ENCODE measurements around the gene DNASE1L1. TPM values are rescaled to one million over a fixed set of nuclear protein-coding genes. Genes with fewer than 3 reads are reported as not detected.

Gene DNASE1L1
- total RNA-seq, 1 donor = 74.6 TPM

DNA sequence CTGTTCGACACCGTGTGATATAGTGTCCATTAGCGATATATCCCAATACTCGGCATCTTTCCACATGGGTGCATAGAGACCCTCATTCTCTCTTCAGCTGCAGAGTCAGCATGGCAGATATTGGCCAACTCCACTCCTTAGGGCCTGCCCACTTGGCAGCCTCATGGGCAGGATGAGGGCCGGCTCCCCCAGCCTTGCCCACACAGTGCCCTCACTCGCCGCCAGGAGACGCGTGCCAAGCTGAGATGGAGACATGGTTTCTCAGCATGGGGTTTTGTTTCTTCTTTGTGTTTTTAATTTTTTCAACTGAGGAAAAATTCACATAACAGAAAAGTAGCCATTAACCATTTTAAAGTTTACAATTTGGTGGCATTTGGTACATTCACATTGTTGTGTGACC, 43.8 kb upstream of the DNASE1L1 start:
- H3K36me3 ChIP-seq (ENCODE audit: insufficient read depth, low read length) = peaks cover 18% of the 10 kb centered on the region
- no peak overlapping the region for H3K27ac ChIP-seq (ENCODE audit: low read depth, low read length)
- no peaks in the 10 kb centered on the region for H3K4me1 ChIP-seq (ENCODE audit: insufficient read depth, low read length)
- no peak overlapping the region for H3K4me2 ChIP-seq (ENCODE audit: insufficient read depth, low read length)
- no peaks in the 10 kb centered on the region for H3K27me3 ChIP-seq (ENCODE audit: insufficient read depth, low read length)
- H3K79me2 ChIP-seq (ENCODE audit: insufficient read depth, low read length) = peaks cover 5% of the 10 kb centered on the region
- no peak overlapping the region for H2AFZ ChIP-seq (ENCODE audit: low read length)
- no peaks in the 10 kb centered on the region for H4K20me1 ChIP-seq (ENCODE audit: insufficient read depth, low read length)
- no peak for DNase-seq (ENCODE audit: insufficient read length, low spot score, missing footprints)
- H3K9me3 ChIP-seq (ENCODE audit: low read depth, low read length) = no peaks in the 10 kb centered on the region
- H3K4me3 ChIP-seq (ENCODE audit: insufficient read depth, low read length) = no peak overlapping the region
- TF ChIP-seq, protein P1, sequence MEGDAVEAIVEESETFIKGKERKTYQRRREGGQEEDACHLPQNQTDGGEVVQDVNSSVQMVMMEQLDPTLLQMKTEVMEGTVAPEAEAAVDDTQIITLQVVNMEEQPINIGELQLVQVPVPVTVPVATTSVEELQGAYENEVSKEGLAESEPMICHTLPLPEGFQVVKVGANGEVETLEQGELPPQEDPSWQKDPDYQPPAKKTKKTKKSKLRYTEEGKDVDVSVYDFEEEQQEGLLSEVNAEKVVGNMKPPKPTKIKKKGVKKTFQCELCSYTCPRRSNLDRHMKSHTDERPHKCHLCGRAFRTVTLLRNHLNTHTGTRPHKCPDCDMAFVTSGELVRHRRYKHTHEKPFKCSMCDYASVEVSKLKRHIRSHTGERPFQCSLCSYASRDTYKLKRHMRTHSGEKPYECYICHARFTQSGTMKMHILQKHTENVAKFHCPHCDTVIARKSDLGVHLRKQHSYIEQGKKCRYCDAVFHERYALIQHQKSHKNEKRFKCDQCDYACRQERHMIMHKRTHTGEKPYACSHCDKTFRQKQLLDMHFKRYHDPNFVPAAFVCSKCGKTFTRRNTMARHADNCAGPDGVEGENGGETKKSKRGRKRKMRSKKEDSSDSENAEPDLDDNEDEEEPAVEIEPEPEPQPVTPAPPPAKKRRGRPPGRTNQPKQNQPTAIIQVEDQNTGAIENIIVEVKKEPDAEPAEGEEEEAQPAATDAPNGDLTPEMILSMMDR (IDR thresholded peaks at IDR 0.05; ENCODE audit: extremely low read depth, low read depth, low read length) = no peak

DNA sequence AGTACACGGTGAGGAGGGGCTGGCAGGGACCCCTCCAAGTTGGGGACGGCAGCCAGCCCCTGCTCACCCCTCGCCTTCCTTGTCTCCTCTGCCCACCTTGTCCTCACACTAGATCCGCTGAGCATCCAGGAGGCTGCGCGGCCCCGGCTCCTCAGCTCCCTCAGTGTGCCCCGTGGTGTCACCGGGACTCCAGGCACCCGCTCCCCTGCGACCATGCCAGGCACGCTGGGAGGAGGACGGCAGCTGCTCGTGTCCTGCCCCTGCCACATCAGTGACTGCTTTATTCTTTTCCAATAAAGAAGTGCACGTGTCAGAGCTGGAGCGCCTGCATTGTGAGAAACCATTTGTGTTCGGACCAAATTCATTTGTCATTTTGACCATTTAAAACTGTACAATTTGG, 41.3 kb upstream of the DNASE1L1 start:
- no peaks in the 10 kb centered on the region for H3K9me3 ChIP-seq (ENCODE audit: low read depth, low read length)
- no peak overlapping the region for H2AFZ ChIP-seq (ENCODE audit: low read length)
- no peaks in the 10 kb centered on the region for H3K27me3 ChIP-seq (ENCODE audit: insufficient read depth, low read length)
- peaks cover 30% of the 10 kb centered on the region for H3K79me2 ChIP-seq (ENCODE audit: insufficient read depth, low read length)
- H3K4me1 ChIP-seq (ENCODE audit: insufficient read depth, low read length) = peaks cover 2% of the 10 kb centered on the region
- TF ChIP-seq, protein P1 (IDR thresholded peaks at IDR 0.05; ENCODE audit: extremely low read depth, low read depth, low read length) = no peak
- H3K4me3 ChIP-seq (ENCODE audit: insufficient read depth, low read length) = no peak overlapping the region
- no peak for DNase-seq (ENCODE audit: insufficient read length, low spot score, missing footprints)
- H3K36me3 ChIP-seq (ENCODE audit: insufficient read depth, low read length) = peaks cover 34% of the 10 kb centered on the region
- no peak overlapping the region for H3K4me2 ChIP-seq (ENCODE audit: insufficient read depth, low read length)
- H3K27ac ChIP-seq (ENCODE audit: low read depth, low read length) = no peak overlapping the region
- peaks cover 13% of the 10 kb centered on the region for H4K20me1 ChIP-seq (ENCODE audit: insufficient read depth, low read length)

DNA sequence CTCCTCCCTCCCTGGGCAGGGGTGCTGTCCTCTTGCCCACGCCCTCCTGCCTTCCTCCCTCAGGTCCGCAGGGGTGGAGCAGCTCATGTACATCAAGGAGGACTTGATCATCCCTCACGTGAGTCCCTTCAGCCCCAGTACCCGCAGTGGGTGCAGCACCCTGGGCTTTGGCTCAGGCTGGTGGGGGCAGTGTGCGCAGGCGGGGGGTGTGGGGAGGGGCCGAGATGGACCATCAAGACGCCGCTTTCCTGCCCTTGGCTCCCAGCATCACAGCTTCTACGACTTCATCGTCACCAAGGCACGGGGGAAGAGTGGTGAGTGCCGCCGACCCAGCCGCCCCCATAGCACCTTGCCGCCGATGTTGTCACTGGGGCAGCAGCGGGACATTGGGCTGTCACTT, 40.6 kb upstream of the DNASE1L1 start:
- H3K27ac ChIP-seq (ENCODE audit: low read depth, low read length) = no peak overlapping the region
- H3K36me3 ChIP-seq (ENCODE audit: insufficient read depth, low read length) = peaks cover 34% of the 10 kb centered on the region
- no peaks in the 10 kb centered on the region for H3K9me3 ChIP-seq (ENCODE audit: low read depth, low read length)
- H3K79me2 ChIP-seq (ENCODE audit: insufficient read depth, low read length) = peaks cover 37% of the 10 kb centered on the region
- no peak for DNase-seq (ENCODE audit: insufficient read length, low spot score, missing footprints)
- TF ChIP-seq, protein P1 (IDR thresholded peaks at IDR 0.05; ENCODE audit: extremely low read depth, low read depth, low read length) = no peak
- no peak overlapping the region for H2AFZ ChIP-seq (ENCODE audit: low read length)
- H3K27me3 ChIP-seq (ENCODE audit: insufficient read depth, low read length) = no peaks in the 10 kb centered on the region
- H3K4me3 ChIP-seq (ENCODE audit: insufficient read depth, low read length) = no peak overlapping the region
- H3K4me1 ChIP-seq (ENCODE audit: insufficient read depth, low read length) = peaks cover 9% of the 10 kb centered on the region
- peaks cover 15% of the 10 kb centered on the region for H4K20me1 ChIP-seq (ENCODE audit: insufficient read depth, low read length)
- H3K4me2 ChIP-seq (ENCODE audit: insufficient read depth, low read length) = no peak overlapping the region

- peaks cover 41% of the 10 kb centered on the region for H3K79me2 ChIP-seq (ENCODE audit: insufficient read depth, low read length)
These were observed 39.4 kb upstream of the DNASE1L1 start for GRCh38 chrX:154448484-154448883.

More at GRCh38 chrX:154448484-154448883, 39.4 kb upstream of the DNASE1L1 start:
- Histone ChIP-seq H3K36me3 (ENCODE audit: insufficient read depth, low read length) (peaks cover 34% of the 10 kb centered on the region), H3K27me3 (ENCODE audit: insufficient read depth, low read length) (no peaks in the 10 kb centered on the region), H3K9me3 (ENCODE audit: low read depth, low read length) (no peaks in the 10 kb centered on the region), H4K20me1 (ENCODE audit: insufficient read depth, low read length) (peaks cover 15% of the 10 kb centered on the region), H3K4me1 (ENCODE audit: insufficient read depth, low read length) (peaks cover 10% of the 10 kb centered on the region), H3K4me2 (ENCODE audit: insufficient read depth, low read length) (no peak overlapping the region), H2AFZ (ENCODE audit: low read length) (no peak overlapping the region), H3K27ac (ENCODE audit: low read depth, low read length) (no peak overlapping the region), H3K4me3 (ENCODE audit: insufficient read depth, low read length) (no peak overlapping the region)
- TF ChIP-seq, protein P1 (IDR thresholded peaks at IDR 0.05; ENCODE audit: extremely low read depth, low read depth, low read length) = no peak
- DNase-seq (ENCODE audit: insufficient read length, low spot score, missing footprints) = no peak

Data from osteoblast (primary cell).